K562 (cell line): ENCODE results near the gene LENG8. TPM values are rescaled to one million over a fixed set of nuclear protein-coding genes. Genes with fewer than 3 reads are reported as not detected.

Experiments used
- ELF4 ChIP-seq: fragments of 450-650 bp; formaldehyde crosslinking; IDR thresholded peaks from 2 replicates; pipeline ENCODE4 v1.4.0; 2022; ENCODE audit warnings: missing genetic modification characterization
- ESRRA ChIP-seq: fragments of 450-650 bp; IDR thresholded peaks from 2 replicates; pipeline ENCODE4 v1.6.1; 2014; ENCODE audit warnings: low read depth, mild to moderate bottlenecking, moderate library complexity, borderline replicate concordance
- HMG20B ChIP-seq: fragments of 250-450 bp; sonication (Bioruptor Pico); IDR thresholded peaks from 2 replicates; pipeline ENCODE4 v1.5.0; 2021; ENCODE audit warnings: mild to moderate bottlenecking
- HMGN3 ChIP-seq: IDR thresholded peaks from 2 replicates; pipeline ENCODE4 v1.6.1; 2011; ENCODE audit warnings: borderline replicate concordance, low read depth, mild to moderate bottlenecking, mixed read lengths, low read length; ENCODE audit not compliant: insufficient read length; ENCODE audit errors: extremely low read depth
- MEIS2 ChIP-seq: fragments of 450-650 bp; IDR thresholded peaks from 2 replicates; pipeline ENCODE4 v1.6.1; 2014; ENCODE audit warnings: mild to moderate bottlenecking; ENCODE audit not compliant: partially characterized antibody
- MTA2 ChIP-seq: fragments of 450-650 bp; IDR thresholded peaks from 2 replicates; pipeline ENCODE4 v1.6.1; 2016; ENCODE audit warnings: low read depth
- MYC ChIP-seq, 2 experiments: fragments of 250-450 bp in 1 of 2; sonication (Bioruptor Pico) in 1 of 2; IDR thresholded peaks; 2 replicates each; pipeline versions ENCODE4 v1.5.1 to v1.6.1; 2012 to 2021; ENCODE audit warnings: low read depth in 2 of 2, borderline replicate concordance in 1 of 2, improper control_type of control experiment in 1 of 2, low read length in 1 of 2, mild to moderate bottlenecking in 1 of 2, moderate library complexity in 1 of 2
- NCOA4 ChIP-seq: fragments of 450-650 bp; IDR thresholded peaks from 2 replicates; pipeline ENCODE4 v1.6.1; 2018; ENCODE audit warnings: mild to moderate bottlenecking; ENCODE audit not compliant: partially characterized antibody
- NFIX ChIP-seq: fragments of 250-450 bp; sonication (Bioruptor Pico); IDR thresholded peaks from 2 replicates; pipeline ENCODE4 v1.4.0; 2020; ENCODE audit warnings: low read depth, mild to moderate bottlenecking, moderate library complexity
- NFYB ChIP-seq: IDR thresholded peaks from 2 replicates; pipeline ENCODE4 v1.6.1; 2011; ENCODE audit warnings: mild to moderate bottlenecking, moderate library complexity; ENCODE audit not compliant: insufficient read length; ENCODE audit errors: extremely low read depth
- POLR2B ChIP-seq: fragments of 450-650 bp; IDR thresholded peaks from 2 replicates; pipeline ENCODE4 v1.6.1; 2018; ENCODE audit warnings: low read depth; ENCODE audit not compliant: partially characterized antibody
- POLR2H ChIP-seq: IDR thresholded peaks from 2 replicates; pipeline ENCODE4 v1.6.1; 2016; ENCODE audit warnings: missing genetic modification characterization, low read depth, mild to moderate bottlenecking, control low read depth, missing compliant biosample characterization, moderate library complexity
- RNF2 ChIP-seq: sonication (generic); IDR thresholded peaks from 2 replicates; pipeline ENCODE4 v1.6.1; 2016
- STAT5A ChIP-seq: IDR thresholded peaks from 2 replicates; pipeline ENCODE4 v1.6.1; 2012; ENCODE audit warnings: low read length, inconsistent platforms, borderline replicate concordance
- TAF7 ChIP-seq: fragments of 450-650 bp; IDR thresholded peaks from 2 replicates; pipeline ENCODE4 v1.6.1; 2016; ENCODE audit warnings: missing genetic modification characterization, missing compliant biosample characterization
- TSC22D4 ChIP-seq: fragments of 450-650 bp; IDR thresholded peaks from 2 replicates; pipeline ENCODE4 v1.6.1; 2016; ENCODE audit warnings: missing genetic modification characterization, missing biosample characterization, control low read depth
- U2AF1 ChIP-seq: fragments of 200-400 bp; formaldehyde crosslinking; optimal IDR thresholded peaks from 2 replicates; pipeline ENCODE3; 2017; ENCODE audit warnings: mild to moderate bottlenecking, low read depth, low read length, moderate library complexity
- U2AF2 ChIP-seq: fragments of 200-400 bp; formaldehyde crosslinking; optimal IDR thresholded peaks from 2 replicates; pipeline ENCODE3; 2017; ENCODE audit warnings: low read depth, mild to moderate bottlenecking, low read length
- WHSC1 ChIP-seq: IDR thresholded peaks from one replicate; pipeline ENCODE4 v1.6.1; 2012; ENCODE audit warnings: low read length, control low read depth, inconsistent platforms
- ZC3H4 ChIP-seq: sonication (generic); formaldehyde crosslinking; IDR thresholded peaks from 2 replicates; pipeline ENCODE4 v1.9.0; 2021; ENCODE audit warnings: missing genetic modification reagents, borderline replicate concordance
- ZNF778 ChIP-seq: fragments of 450-650 bp; formaldehyde crosslinking; IDR thresholded peaks from 2 replicates; pipeline ENCODE4 v1.4.0; 2020; ENCODE audit warnings: mild to moderate bottlenecking, moderate library complexity
- polyA plus RNA-seq, 8 experiments: library from polyadenylated mRNA; depleted of rRNA in 4 of 8; stranded (reverse) in 5 of 8; unstranded in 3 of 8; fragments of >200 nt; fragmentation: Nextera tagmentation in 2 of 8; fragmentation: Illumina TruSeq in 1 of 8; extraction: Ambion mirVana in 2 of 8; extraction: Trizol in 1 of 8; gene quantifications; 2 replicates each; pipeline versions ENCODE4 v1.2.1 to v1.2.3, GENCODE V29; 2011 to 2014; ENCODE audit warnings: inconsistent platforms in 1 of 8, missing spikeins in 1 of 8
- total RNA-seq, 7 experiments: library from RNA; depleted of rRNA in 6 of 7; stranded (reverse); fragments of >200 nt in 6 of 7; fragmentation: Illumina TruSeq in 2 of 7; extraction: Trizol in 2 of 7; gene quantifications; 2 replicates each; pipeline versions ENCODE4 v1.2.1 to v1.2.3, GENCODE V29; 2011 to 2021; ENCODE audit warnings: low replicate concordance in 1 of 7
- TF ChIP-seq, protein P1 (sequence below): sonication (generic); formaldehyde crosslinking; IDR thresholded peaks from 2 replicates; pipeline ENCODE4 v1.8.0; 2022; ENCODE audit warnings: mild to moderate bottlenecking, missing genetic modification reagents
- TF ChIP-seq, protein P2 (sequence below): sonication (generic); formaldehyde crosslinking; IDR thresholded peaks from 2 replicates; pipeline ENCODE4 v1.8.0; 2023; ENCODE audit warnings: mild to moderate bottlenecking, missing genetic modification reagents
- TF ChIP-seq, protein P3 (sequence below), 2 experiments: fragments of 450-650 bp; conservative IDR thresholded peaks; 2 replicates each; pipeline ENCODE4 v1.6.1; 2017; ENCODE audit warnings: mild to moderate bottlenecking in 2 of 2, moderate library complexity in 2 of 2

The LENG8 gene
- total and polyA plus RNA-seq, 9 of the 15 experiments (the other 6 are each of a cell fraction or from before 2014, with no cell fraction given), result 0.74 to 146 (median 28.1) TPM

DNA sequence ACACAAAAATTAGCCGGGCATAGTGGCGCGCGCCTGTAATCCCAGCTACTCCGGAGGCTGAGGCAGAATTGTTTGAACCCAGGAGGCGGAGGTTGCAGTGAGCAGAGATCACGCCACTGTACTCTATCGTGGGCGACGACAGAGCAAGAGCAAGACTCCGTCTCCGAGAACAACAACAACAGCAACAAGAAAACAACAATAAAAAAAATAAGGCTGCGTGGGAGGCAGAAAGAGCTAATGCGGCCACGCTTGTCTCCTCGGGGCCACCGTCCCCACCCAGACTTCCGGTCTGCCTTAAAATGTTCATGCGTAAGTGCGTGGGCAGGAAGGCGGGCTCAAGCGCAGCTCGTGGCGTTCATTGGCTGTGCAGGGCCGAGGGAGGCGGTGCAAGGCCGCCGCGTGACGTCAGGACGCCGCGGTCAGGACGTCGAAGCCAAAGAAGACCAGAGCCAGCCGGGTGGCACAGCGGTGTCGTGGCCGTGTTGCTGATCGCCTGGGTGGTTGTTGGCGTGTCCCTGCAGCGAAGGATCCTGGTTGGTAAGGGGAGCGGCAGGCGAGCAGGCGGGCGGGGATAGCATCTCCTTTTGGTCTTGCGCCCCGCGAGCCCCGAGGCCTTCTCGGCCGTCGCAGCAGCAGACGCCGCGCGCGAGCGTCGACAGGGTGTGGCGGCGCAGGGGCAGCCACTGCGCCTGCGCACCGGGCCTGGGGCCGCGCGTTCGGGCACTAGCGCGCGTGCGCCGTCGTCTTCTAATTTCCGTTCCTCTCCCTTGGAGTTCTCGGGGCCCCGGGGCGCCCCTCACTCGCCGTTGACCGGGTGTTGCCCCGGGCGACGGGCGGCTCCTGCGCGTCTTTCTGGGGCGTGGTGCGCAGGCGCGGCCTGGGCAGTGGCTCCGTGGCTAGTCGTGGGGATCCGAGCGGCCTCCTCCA lies at the start of gene LENG8 (continued):
- TF ChIP-seq, protein P1, sequence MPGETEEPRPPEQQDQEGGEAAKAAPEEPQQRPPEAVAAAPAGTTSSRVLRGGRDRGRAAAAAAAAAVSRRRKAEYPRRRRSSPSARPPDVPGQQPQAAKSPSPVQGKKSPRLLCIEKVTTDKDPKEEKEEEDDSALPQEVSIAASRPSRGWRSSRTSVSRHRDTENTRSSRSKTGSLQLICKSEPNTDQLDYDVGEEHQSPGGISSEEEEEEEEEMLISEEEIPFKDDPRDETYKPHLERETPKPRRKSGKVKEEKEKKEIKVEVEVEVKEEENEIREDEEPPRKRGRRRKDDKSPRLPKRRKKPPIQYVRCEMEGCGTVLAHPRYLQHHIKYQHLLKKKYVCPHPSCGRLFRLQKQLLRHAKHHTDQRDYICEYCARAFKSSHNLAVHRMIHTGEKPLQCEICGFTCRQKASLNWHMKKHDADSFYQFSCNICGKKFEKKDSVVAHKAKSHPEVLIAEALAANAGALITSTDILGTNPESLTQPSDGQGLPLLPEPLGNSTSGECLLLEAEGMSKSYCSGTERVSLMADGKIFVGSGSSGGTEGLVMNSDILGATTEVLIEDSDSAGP (CRISPR knock-in tag), result peak; percentile 50; the same call in 1 of the 2 replicates
- TF ChIP-seq ZNF778 (CRISPR knock-in tag) (no peak), MYC (IDR thresholded peaks at IDR 0.05; ENCODE audit: low read depth, low read length) (peak; percentile 83), MYC (CRISPR knock-in tag; IDR thresholded peaks at IDR 0.05; ENCODE audit: borderline replicate concordance, low read depth) (no peak), MEIS2 (peak; percentile 90), ELF4 (CRISPR knock-in tag) (0 out of 2 replicates have a peak, but pooled peaks have one; percentile 41), STAT5A (no peak), NCOA4 (no peak), NFYB (peak; percentile 91), U2AF2 (no peak), RNF2 (peak; percentile 65), ZC3H4 (CRISPR knock-in tag) (no peak), TAF7 (tag) (peak; percentile 86), WHSC1 (no peak), MTA2 (no peak; the same call in 1 of the 2 replicates), HMGN3 (peak; percentile 87), TSC22D4 (tag) (no peak), POLR2H (tag) (peak; percentile 91), U2AF1 (peak; percentile 77), ESRRA (peak; percentile 80), POLR2B (peak; percentile 95), HMG20B (CRISPR knock-in tag) (no peak), NFIX (CRISPR knock-in tag) (no peak)
- TF ChIP-seq, protein P2, sequence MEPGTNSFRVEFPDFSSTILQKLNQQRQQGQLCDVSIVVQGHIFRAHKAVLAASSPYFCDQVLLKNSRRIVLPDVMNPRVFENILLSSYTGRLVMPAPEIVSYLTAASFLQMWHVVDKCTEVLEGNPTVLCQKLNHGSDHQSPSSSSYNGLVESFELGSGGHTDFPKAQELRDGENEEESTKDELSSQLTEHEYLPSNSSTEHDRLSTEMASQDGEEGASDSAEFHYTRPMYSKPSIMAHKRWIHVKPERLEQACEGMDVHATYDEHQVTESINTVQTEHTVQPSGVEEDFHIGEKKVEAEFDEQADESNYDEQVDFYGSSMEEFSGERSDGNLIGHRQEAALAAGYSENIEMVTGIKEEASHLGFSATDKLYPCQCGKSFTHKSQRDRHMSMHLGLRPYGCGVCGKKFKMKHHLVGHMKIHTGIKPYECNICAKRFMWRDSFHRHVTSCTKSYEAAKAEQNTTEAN (CRISPR knock-in tag), result no peak
- TF ChIP-seq, protein P3, sequence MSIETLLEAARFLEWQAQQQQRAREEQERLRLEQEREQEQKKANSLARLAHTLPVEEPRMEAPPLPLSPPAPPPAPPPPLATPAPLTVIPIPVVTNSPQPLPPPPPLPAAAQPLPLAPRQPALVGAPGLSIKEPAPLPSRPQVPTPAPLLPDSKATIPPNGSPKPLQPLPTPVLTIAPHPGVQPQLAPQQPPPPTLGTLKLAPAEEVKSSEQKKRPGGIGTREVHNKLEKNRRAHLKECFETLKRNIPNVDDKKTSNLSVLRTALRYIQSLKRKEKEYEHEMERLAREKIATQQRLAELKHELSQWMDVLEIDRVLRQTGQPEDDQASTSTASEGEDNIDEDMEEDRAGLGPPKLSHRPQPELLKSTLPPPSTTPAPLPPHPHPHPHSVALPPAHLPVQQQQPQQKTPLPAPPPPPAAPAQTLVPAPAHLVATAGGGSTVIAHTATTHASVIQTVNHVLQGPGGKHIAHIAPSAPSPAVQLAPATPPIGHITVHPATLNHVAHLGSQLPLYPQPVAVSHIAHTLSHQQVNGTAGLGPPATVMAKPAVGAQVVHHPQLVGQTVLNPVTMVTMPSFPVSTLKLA (conservative IDR thresholded peaks at IDR 0.05), result peak; percentile 81 to 83
